ENCODE measurements around the gene DNAAF5.
"Not testable (repeated sequence)": the region's sequence is repeated elsewhere in the genome, so short reads cannot be mapped to it uniquely, and the experiment has no call there.

The DNAAF5 gene

DNA sequence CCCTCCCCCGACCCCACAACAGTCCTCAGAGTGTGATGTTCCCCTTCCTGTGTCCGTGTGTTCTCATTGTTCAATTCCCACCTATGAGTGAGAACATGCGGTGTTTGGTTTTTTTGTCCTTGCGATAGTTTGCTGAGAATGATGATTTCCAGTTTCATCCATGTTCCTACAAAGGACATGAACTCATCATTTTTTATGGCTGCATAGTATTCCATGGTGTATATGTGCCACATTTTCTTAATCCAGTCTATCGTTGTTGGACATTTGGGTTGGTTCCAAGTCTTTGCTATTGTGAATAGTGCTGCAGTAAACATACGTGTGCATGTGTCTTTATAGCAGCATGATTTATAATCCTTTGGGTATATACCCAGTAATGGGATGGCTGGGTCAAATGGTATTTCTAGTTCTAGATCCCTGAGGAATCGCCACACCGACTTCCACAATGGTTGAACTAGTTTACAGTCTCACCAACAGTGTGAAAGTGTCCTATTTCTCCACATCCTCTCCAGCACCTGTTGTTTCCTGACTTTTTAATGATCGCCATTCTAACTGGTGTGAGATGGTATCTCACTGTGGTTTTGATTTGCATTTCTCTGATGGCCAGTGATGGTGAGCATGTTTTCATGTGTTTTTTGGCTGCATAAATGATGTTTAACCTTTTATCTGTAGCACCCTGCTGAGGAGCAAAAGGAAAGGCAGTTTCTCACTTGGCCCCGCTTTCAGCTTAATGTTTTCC lies 70.1 kb downstream of the DNAAF5 start:
- H3K14ac ChIP-seq (ENCODE audit: low read length); H2AK5ac ChIP-seq (ENCODE audit: low read depth, low read length); H3K4me1 ChIP-seq (ENCODE audit: control insufficient read depth in 2 of 2, insufficient read depth in 1 of 2, low read depth in 1 of 2, low read length in 2 of 2); H2BK120ac ChIP-seq (ENCODE audit: low read depth, low read length); H3K4ac ChIP-seq (ENCODE audit: low read length); DNase-seq (ENCODE audit: low spot score); H4K91ac ChIP-seq (ENCODE audit: low read depth, low read length, poor library complexity); H3K27ac ChIP-seq (replicated peaks; ENCODE audit: low read length); H3K36me3 ChIP-seq (replicated peaks in 1 of 2; ENCODE audit: control insufficient read depth in 2 of 2, insufficient read depth in 2 of 2, low read length in 2 of 2); H3K9me3 ChIP-seq (replicated peaks in 1 of 2; ENCODE audit: control insufficient read depth in 2 of 2, insufficient read depth in 1 of 2, low read depth in 1 of 2, low read length in 2 of 2); H3K9ac ChIP-seq (ENCODE audit: low read depth, low read length, poor library complexity); H3K27me3 ChIP-seq (ENCODE audit: control insufficient read depth in 3 of 3, insufficient read depth in 3 of 3, low read depth in 1 of 3, low read length in 3 of 3); H3K4me3 ChIP-seq (ENCODE audit: low read length in 2 of 2); H2AFZ ChIP-seq (ENCODE audit: low read length); H4K8ac ChIP-seq (ENCODE audit: low read depth, low read length); H3K4me2 ChIP-seq (ENCODE audit: insufficient read depth, low read length, poor library complexity, severe bottlenecking); H3K18ac ChIP-seq (ENCODE audit: low read length); H3K23ac ChIP-seq (ENCODE audit: low read depth, low read length, poor library complexity); H2BK15ac ChIP-seq (ENCODE audit: low read length); H3K79me1 ChIP-seq (ENCODE audit: low read depth, low read length); H2BK5ac ChIP-seq (ENCODE audit: low read length); H2BK12ac ChIP-seq (ENCODE audit: low read length): not testable (repeated sequence)
- no CpG with 5 or more reads among the region's 10 CpGs for WGBS, 2 donors (ENCODE audit: extremely low coverage in 2 of 2, insufficient read length in 2 of 2, insufficient replicate concordance in 1 of 2)

GRCh38 chr7:798921-799470 lies 72.5 kb downstream of the DNAAF5 start:
- no peak for DNase-seq (ENCODE audit: low spot score)
- Histone ChIP-seq H2BK15ac (ENCODE audit: low read length) (no peak overlapping the region), H3K9me3 (replicated peaks in 1 of 2; ENCODE audit: control insufficient read depth in 2 of 2, insufficient read depth in 1 of 2, low read depth in 1 of 2, low read length in 2 of 2) (no peaks in the 10 kb centered on the region), H3K4me3 (ENCODE audit: low read length in 2 of 2) (no peak overlapping the region), H2BK12ac (ENCODE audit: low read length) (no peak overlapping the region), H3K14ac (ENCODE audit: low read length) (no peak overlapping the region), H3K23ac (ENCODE audit: low read depth, low read length, poor library complexity) (no peak overlapping the region), H3K4ac (ENCODE audit: low read length) (no peak overlapping the region), H3K4me1 (ENCODE audit: control insufficient read depth in 2 of 2, insufficient read depth in 1 of 2, low read depth in 1 of 2, low read length in 2 of 2) (peaks cover 0 to 3% of the 10 kb centered on the region in 2 donors), H3K9ac (ENCODE audit: low read depth, low read length, poor library complexity) (no peak overlapping the region), H3K4me2 (ENCODE audit: insufficient read depth, low read length, poor library complexity, severe bottlenecking) (no peak overlapping the region), H3K79me1 (ENCODE audit: low read depth, low read length) (no peaks in the 10 kb centered on the region), H3K18ac (ENCODE audit: low read length) (no peak overlapping the region), H3K27ac (replicated peaks; ENCODE audit: low read length) (no peak overlapping the region), H2BK5ac (ENCODE audit: low read length) (no peak overlapping the region), H2AFZ (ENCODE audit: low read length) (no peak overlapping the region), H2AK5ac (ENCODE audit: low read depth, low read length) (no peak overlapping the region), H3K27me3 (ENCODE audit: control insufficient read depth in 3 of 3, insufficient read depth in 3 of 3, low read depth in 1 of 3, low read length in 3 of 3) (no peaks in the 10 kb centered on the region), H3K36me3 (replicated peaks in 1 of 2; ENCODE audit: control insufficient read depth in 2 of 2, insufficient read depth in 2 of 2, low read length in 2 of 2) (no peaks in the 10 kb centered on the region), H4K91ac (ENCODE audit: low read depth, low read length, poor library complexity) (no peak overlapping the region), H2BK120ac (ENCODE audit: low read depth, low read length) (no peak overlapping the region), H4K8ac (ENCODE audit: low read depth, low read length) (no peak overlapping the region)
- no CpG with 5 or more reads among the region's 12 CpGs for WGBS, 2 donors (ENCODE audit: extremely low coverage in 2 of 2, insufficient read length in 2 of 2, insufficient replicate concordance in 1 of 2)

DNA sequence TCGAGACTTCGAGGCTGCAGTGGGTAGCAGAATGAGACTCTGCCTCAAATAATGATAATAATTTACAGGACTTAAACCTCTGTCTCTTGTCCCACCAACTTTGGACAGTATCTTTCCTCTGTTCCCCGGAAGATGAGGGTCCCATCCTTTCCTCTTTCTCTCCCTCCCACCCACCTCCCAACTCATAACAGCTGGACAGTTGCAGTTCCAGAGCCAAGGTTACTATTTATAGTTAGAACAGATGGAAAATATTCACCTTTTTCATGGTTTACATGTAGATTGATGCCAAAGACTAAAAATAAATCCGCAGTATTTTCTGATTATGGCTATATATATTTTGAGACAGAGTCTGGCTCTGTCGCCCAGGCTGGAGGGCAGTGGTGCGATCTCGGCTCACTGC lies 74.2 kb downstream of the DNAAF5 start:
- Histone ChIP-seq H2BK12ac (ENCODE audit: low read length) (no peak overlapping the region), H2BK5ac (ENCODE audit: low read length) (no peak overlapping the region), H3K4me3 (ENCODE audit: low read length in 2 of 2) (no peak overlapping the region), H4K91ac (ENCODE audit: low read depth, low read length, poor library complexity) (no peak overlapping the region), H2BK120ac (ENCODE audit: low read depth, low read length) (no peak overlapping the region), H3K18ac (ENCODE audit: low read length) (no peak overlapping the region), H3K23ac (ENCODE audit: low read depth, low read length, poor library complexity) (no peak overlapping the region), H3K79me1 (ENCODE audit: low read depth, low read length) (no peaks in the 10 kb centered on the region), H3K4ac (ENCODE audit: low read length) (no peak overlapping the region), H4K8ac (ENCODE audit: low read depth, low read length) (no peak overlapping the region), H3K9me3 (replicated peaks in 1 of 2; ENCODE audit: control insufficient read depth in 2 of 2, insufficient read depth in 1 of 2, low read depth in 1 of 2, low read length in 2 of 2) (no peaks in the 10 kb centered on the region), H3K4me2 (ENCODE audit: insufficient read depth, low read length, poor library complexity, severe bottlenecking) (no peak overlapping the region), H3K27ac (replicated peaks; ENCODE audit: low read length) (no peak overlapping the region), H2AK5ac (ENCODE audit: low read depth, low read length) (no peak overlapping the region), H2AFZ (ENCODE audit: low read length) (no peak overlapping the region), H2BK15ac (ENCODE audit: low read length) (no peak overlapping the region), H3K14ac (ENCODE audit: low read length) (no peak overlapping the region), H3K9ac (ENCODE audit: low read depth, low read length, poor library complexity) (no peak overlapping the region), H3K36me3 (replicated peaks in 1 of 2; ENCODE audit: control insufficient read depth in 2 of 2, insufficient read depth in 2 of 2, low read length in 2 of 2) (no peaks in the 10 kb centered on the region), H3K4me1 (ENCODE audit: control insufficient read depth in 2 of 2, insufficient read depth in 1 of 2, low read depth in 1 of 2, low read length in 2 of 2) (peaks cover 0 to 3% of the 10 kb centered on the region in 2 donors), H3K27me3 (ENCODE audit: control insufficient read depth in 3 of 3, insufficient read depth in 3 of 3, low read depth in 1 of 3, low read length in 3 of 3) (no peaks in the 10 kb centered on the region)
- DNase-seq (ENCODE audit: low spot score): no peak
- no CpG with 5 or more reads among the region's 7 CpGs for WGBS, 2 donors (ENCODE audit: extremely low coverage in 2 of 2, insufficient read length in 2 of 2, insufficient replicate concordance in 1 of 2)

DNA sequence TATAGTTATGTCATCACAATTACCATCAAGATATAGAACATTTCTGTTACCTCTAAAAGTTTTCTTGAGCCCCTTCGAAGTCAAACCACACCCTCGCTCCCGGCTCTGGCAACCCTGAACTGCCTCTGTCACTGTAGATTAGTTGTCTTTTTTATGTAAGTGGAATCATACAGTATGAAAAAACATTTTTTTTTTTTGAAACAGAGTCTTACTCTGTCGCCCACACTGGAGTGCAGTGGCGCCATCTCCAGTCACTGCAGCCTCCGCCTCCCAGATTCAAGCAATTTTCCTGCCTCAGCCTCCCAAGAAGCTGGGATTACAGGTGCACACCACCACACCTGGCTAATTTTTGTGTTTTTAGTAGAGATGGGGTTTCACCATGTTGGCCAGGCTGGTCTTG lies 74.9 kb downstream of the DNAAF5 start:
- H3K4ac ChIP-seq (ENCODE audit: low read length); H3K27ac ChIP-seq (replicated peaks; ENCODE audit: low read length); H3K79me1 ChIP-seq (ENCODE audit: low read depth, low read length); H2BK5ac ChIP-seq (ENCODE audit: low read length); H4K91ac ChIP-seq (ENCODE audit: low read depth, low read length, poor library complexity); H3K23ac ChIP-seq (ENCODE audit: low read depth, low read length, poor library complexity); H2BK12ac ChIP-seq (ENCODE audit: low read length); H2BK120ac ChIP-seq (ENCODE audit: low read depth, low read length); H3K36me3 ChIP-seq (replicated peaks in 1 of 2; ENCODE audit: control insufficient read depth in 2 of 2, insufficient read depth in 2 of 2, low read length in 2 of 2); H3K4me3 ChIP-seq (ENCODE audit: low read length in 2 of 2); DNase-seq (ENCODE audit: low spot score); H3K9me3 ChIP-seq (replicated peaks in 1 of 2; ENCODE audit: control insufficient read depth in 2 of 2, insufficient read depth in 1 of 2, low read depth in 1 of 2, low read length in 2 of 2); H2AFZ ChIP-seq (ENCODE audit: low read length); H3K4me1 ChIP-seq (ENCODE audit: control insufficient read depth in 2 of 2, insufficient read depth in 1 of 2, low read depth in 1 of 2, low read length in 2 of 2); H3K4me2 ChIP-seq (ENCODE audit: insufficient read depth, low read length, poor library complexity, severe bottlenecking); H3K18ac ChIP-seq (ENCODE audit: low read length); H2AK5ac ChIP-seq (ENCODE audit: low read depth, low read length); H3K27me3 ChIP-seq (ENCODE audit: control insufficient read depth in 3 of 3, insufficient read depth in 3 of 3, low read depth in 1 of 3, low read length in 3 of 3); H3K9ac ChIP-seq (ENCODE audit: low read depth, low read length, poor library complexity); H4K8ac ChIP-seq (ENCODE audit: low read depth, low read length); H2BK15ac ChIP-seq (ENCODE audit: low read length); H3K14ac ChIP-seq (ENCODE audit: low read length): not testable (repeated sequence)
- no CpG with 5 or more reads among the region's 6 CpGs for WGBS, 2 donors (ENCODE audit: extremely low coverage in 2 of 2, insufficient read length in 2 of 2, insufficient replicate concordance in 1 of 2)

Data from neuronal stem cell (in vitro differentiated cells).